DND-41 (cell line): Measurements from ENCODE around the gene TMEM203.

Experiments used
- EZH2 ChIP-seq: IDR thresholded peaks from 3 replicates; pipeline ENCODE4 v1.6.1; 2012; ENCODE audit warnings: borderline replicate concordance, low read depth, mild to moderate bottlenecking, moderate library complexity, low read length, inconsistent platforms; ENCODE audit not compliant: severe bottlenecking
- TF ChIP-seq, protein P1 (sequence below): IDR thresholded peaks from 2 replicates; pipeline ENCODE4 v1.5.1; 2012; ENCODE audit warnings: borderline replicate concordance, low read length, moderate library complexity, mild to moderate bottlenecking; ENCODE audit not compliant: poor library complexity, severe bottlenecking; ENCODE audit errors: extremely low read depth

GRCh38 chr9:137243626-137244485 lies 38.4 kb upstream of the TMEM203 start:
- TF ChIP-seq, protein P1, sequence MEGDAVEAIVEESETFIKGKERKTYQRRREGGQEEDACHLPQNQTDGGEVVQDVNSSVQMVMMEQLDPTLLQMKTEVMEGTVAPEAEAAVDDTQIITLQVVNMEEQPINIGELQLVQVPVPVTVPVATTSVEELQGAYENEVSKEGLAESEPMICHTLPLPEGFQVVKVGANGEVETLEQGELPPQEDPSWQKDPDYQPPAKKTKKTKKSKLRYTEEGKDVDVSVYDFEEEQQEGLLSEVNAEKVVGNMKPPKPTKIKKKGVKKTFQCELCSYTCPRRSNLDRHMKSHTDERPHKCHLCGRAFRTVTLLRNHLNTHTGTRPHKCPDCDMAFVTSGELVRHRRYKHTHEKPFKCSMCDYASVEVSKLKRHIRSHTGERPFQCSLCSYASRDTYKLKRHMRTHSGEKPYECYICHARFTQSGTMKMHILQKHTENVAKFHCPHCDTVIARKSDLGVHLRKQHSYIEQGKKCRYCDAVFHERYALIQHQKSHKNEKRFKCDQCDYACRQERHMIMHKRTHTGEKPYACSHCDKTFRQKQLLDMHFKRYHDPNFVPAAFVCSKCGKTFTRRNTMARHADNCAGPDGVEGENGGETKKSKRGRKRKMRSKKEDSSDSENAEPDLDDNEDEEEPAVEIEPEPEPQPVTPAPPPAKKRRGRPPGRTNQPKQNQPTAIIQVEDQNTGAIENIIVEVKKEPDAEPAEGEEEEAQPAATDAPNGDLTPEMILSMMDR: no peak
- TF ChIP-seq EZH2: no peak
